Measurements from ENCODE around the gene ATG101.
"Not testable (repeated sequence)": the region's sequence is repeated elsewhere in the genome, so short reads cannot be mapped to it uniquely, and the experiment has no call there.

- TF ChIP-seq CTCF (conservative IDR thresholded peaks at IDR 0.05; ENCODE audit: low read length); EZH2phosphoT487 (IDR thresholded peaks at IDR 0.05; ENCODE audit: borderline replicate concordance): not testable (repeated sequence)
Observed at GRCh38 chr12:52116222-52117125, 46.7 kb downstream of the ATG101 start.

Data from Loucy (cell line).